ENCODE results near the gene RAB37.

GRCh38 chr17:74761931-74762330, 24.9 kb downstream of the RAB37 start:
- TF ChIP-seq CTCF (IDR thresholded peaks at IDR 0.05) (no peak), POLR2A (IDR thresholded peaks at IDR 0.05) (no peak)
